Measurements from ENCODE around the gene ATG4C. TPM values are rescaled to one million over a fixed set of nuclear protein-coding genes. Genes with fewer than 3 reads are reported as not detected.

Gene ATG4C
- total and polyA plus RNA-seq, 2 of the 4 experiments (the other 2 are of a cell fraction): 4.7 to 7.2 TPM

DNA sequence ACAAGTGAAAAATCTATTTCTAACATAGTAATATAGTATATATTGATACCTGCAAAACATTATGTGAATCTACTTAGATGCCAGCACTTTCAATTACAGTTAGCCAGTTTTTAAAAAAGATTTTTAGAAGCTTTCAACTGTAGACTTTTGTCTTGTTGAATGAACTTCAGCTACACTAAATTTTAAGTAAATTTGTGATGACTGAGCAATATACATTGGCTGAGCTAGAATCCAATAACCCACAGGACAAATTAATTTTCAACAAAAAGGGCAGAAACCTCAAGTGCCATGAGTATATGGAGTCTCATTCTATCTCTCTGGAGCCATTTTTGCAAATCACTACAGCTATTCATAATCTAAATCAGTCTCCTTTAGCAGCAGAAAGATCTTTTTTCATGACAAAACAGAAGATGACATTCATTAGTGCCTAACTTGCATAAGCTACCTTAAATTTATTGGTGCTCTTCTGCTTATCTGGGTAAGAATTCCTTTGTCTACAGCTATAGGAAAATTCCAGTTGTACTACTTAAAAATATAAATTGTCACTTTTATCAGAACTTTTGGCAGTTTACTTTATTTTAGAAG is 100.3 kb downstream of the ATG4C start:
- intact Hi-C loops (cut with micrococcal nuclease): no loop called here
- no peak overlapping the region for H3K9ac ChIP-seq (ENCODE audit: low read depth, low read length)
- ChIA-PET POLR2A (ENCODE audit: unreplicated experiment) (no interaction called here), CTCF (interaction anchor here (2.4 kb wide), 1 partner anchor 21 kb away, joined by 8 read pairs; no protein-coding TSS in a partner anchor)
- H3K18ac ChIP-seq (ENCODE audit: low read depth, low read length): no peak overlapping the region
- H2BK20ac ChIP-seq (ENCODE audit: low read depth, low read length): no peak overlapping the region
- H3K4me3 ChIP-seq (ENCODE audit: insufficient read depth, low read depth, low read length): no peak overlapping the region
- no peaks in the 10 kb centered on the region for H3K79me1 ChIP-seq (ENCODE audit: low read depth in 1 of 2, low read length in 2 of 2)
- H2BK15ac ChIP-seq (ENCODE audit: low read depth, low read length): no peak overlapping the region
- H2AFZ ChIP-seq (replicated peaks; ENCODE audit: low read length, poor library complexity): no peak overlapping the region
- no peak overlapping the region for H3K27ac ChIP-seq (ENCODE audit: insufficient read depth, low read length)
- no peak overlapping the region for H4K91ac ChIP-seq (ENCODE audit: insufficient read depth, low read depth, low read length)
- H2BK5ac ChIP-seq (ENCODE audit: low read depth, low read length, poor library complexity, severe bottlenecking): no peak overlapping the region
- H3K56ac ChIP-seq (ENCODE audit: extremely low read depth, insufficient read depth, low read length): no peak overlapping the region
- H3K14ac ChIP-seq (replicated peaks; ENCODE audit: low read depth, low read length): no peak overlapping the region
- H4K20me1 ChIP-seq (ENCODE audit: insufficient read depth, low read length): no peaks in the 10 kb centered on the region
- H3K36me3 ChIP-seq (ENCODE audit: control insufficient read depth, insufficient read depth, low read length): no peaks in the 10 kb centered on the region
- no peak for ATAC-seq (ENCODE audit: low read depth)
- in situ Hi-C loops (cut with MboI; ENCODE audit: low sequenced_read_pairs): no loop called here
- H3K4me1 ChIP-seq (ENCODE audit: control insufficient read depth, insufficient read depth, low read length): no peaks in the 10 kb centered on the region
- H2AK5ac ChIP-seq (ENCODE audit: low read depth, low read length): no peak overlapping the region
- no peak overlapping the region for H3K23ac ChIP-seq (ENCODE audit: low read depth, low read length)
- peaks cover 4% of the 10 kb centered on the region for H3K9me3 ChIP-seq (ENCODE audit: control insufficient read depth, insufficient read depth, low read length)
- peaks cover 12% of the 10 kb centered on the region for H3K27me3 ChIP-seq (ENCODE audit: control insufficient read depth, insufficient read depth, low read length)
- no peak overlapping the region for H4K8ac ChIP-seq (ENCODE audit: low read depth in 2 of 2, low read length in 2 of 2)
- DNase-seq: no peak
- TF ChIP-seq MAZ (IDR thresholded peaks at IDR 0.05; ENCODE audit: borderline replicate concordance, low read depth, low read length) (no peak), MAFK (IDR thresholded peaks at IDR 0.05; ENCODE audit: low read depth, low read length) (peak; percentile 29; the same call in 1 of the 2 replicates)
- dilution Hi-C loops (cut with HindIII; ENCODE audit: low sequenced_read_pairs, unreplicated experiment): no loop called here
- H3K4ac ChIP-seq (ENCODE audit: low read depth, low read length): no peak overlapping the region
- BruUV-seq (replicated peaks): no TSS peak
- H4K5ac ChIP-seq (ENCODE audit: low read depth, low read length): no peak overlapping the region
- H2AK9ac ChIP-seq (replicated peaks; ENCODE audit: low read depth, low read length, poor library complexity): no peak overlapping the region
- no peak overlapping the region for H3K4me2 ChIP-seq (ENCODE audit: low read depth, low read length)
- no peaks in the 10 kb centered on the region for H3K9me1 ChIP-seq (ENCODE audit: insufficient read depth, low read length)
- H2BK120ac ChIP-seq (ENCODE audit: low read depth, low read length): no peak overlapping the region

Data from IMR-90 (cell line).